ENCODE measurements around the gene PDGFRA.

Gene PDGFRA

DNA sequence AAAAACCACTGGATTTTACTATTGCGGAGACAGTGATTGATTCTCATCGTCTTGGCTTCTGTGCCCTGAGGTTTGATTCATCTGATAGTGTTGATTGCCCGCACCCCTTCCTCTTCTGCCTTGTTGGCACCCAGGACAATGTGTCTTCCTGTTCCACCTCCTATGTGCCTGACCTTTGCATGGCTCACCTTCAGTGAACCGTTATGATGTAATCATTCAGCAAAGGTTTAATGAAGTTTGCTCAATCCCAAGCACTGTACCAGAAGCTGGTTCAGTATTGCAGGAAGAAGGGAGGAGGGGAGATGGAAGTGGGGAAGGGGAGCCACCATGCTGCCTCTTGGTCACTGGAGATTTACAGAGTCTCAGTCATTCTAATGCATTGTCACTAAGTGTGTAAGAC, 36.3 kb downstream of the PDGFRA start:
- DNase-seq: no peak

DNA sequence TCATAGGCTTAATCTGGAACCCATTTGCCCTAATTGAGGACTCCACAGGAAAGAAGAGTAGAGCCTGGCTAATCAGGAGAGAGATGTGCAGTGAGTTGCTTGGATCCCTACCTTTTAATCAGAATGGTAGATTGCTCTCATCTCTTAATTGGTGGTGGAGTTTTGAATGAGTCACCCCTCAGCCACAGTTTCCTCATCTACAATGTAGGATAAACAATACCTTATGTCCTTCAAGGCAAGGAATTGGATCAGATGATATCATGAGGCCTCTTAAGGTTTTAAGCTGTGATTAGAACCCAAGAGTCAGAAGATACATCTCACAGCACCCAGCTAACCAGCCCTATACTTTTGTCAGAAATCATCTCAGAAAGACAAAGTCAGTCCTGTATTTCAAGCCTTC, 39.1 kb downstream of the PDGFRA start:
- no peak for DNase-seq

DNA sequence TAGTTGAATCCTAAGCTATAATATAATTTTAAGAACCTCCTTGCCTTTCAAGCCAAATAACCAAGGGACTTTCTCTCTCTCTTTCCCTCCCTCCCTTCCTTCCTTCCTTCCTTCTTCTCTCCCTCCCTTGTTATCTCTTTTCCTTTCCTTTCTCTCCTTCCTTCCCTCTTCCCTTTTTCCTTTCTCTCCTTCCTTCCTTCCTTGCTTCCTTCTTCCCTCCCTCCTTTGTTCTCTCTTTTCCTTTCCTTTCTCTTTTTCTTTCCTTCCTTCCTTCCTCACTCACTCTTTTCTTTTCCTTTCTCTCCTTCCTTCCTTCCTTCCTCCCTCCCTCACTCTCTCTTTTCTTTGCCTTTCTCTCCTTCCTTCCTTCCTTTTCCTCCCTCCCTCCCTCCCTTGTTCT, 42.4 kb downstream of the PDGFRA start:
- no peak for DNase-seq

DNA sequence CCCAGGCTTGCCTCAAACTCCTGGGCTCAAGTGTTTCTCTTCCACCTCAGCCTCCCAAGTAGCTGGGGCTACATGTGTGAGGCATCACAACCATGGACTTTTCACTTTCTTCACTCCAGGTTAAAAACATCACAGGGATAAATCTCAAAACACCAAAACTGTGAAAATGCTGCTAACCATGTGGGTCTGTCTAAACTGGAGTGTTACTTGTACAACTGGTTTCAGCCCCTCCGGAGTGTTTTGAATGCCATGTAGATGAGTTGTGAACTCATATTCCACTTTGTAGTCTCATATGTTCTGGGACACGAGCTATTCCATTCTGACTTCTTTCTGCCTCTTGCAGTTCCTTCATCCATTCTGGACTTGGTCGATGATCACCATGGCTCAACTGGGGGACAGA, 43.0 kb downstream of the PDGFRA start:
- DNase-seq: no peak

DNA sequence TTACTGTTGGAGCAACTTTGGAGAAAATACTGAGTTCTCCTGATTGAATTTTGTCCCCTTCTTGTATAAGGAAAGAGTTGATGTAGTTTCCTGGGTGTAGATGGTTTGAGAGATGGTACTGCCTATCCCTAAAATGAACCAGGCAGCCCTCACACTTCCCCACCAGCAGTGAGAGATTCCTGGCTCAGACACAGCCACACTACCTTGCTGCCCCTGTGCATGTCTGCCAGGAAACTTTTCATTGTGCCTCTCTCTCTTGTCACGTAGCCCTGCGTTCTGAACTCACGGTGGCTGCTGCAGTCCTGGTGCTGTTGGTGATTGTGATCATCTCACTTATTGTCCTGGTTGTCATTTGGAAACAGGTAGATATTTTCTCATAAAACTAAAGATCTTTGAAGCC, 45.2 kb downstream of the PDGFRA start:
- DNase-seq: no peak

DNA sequence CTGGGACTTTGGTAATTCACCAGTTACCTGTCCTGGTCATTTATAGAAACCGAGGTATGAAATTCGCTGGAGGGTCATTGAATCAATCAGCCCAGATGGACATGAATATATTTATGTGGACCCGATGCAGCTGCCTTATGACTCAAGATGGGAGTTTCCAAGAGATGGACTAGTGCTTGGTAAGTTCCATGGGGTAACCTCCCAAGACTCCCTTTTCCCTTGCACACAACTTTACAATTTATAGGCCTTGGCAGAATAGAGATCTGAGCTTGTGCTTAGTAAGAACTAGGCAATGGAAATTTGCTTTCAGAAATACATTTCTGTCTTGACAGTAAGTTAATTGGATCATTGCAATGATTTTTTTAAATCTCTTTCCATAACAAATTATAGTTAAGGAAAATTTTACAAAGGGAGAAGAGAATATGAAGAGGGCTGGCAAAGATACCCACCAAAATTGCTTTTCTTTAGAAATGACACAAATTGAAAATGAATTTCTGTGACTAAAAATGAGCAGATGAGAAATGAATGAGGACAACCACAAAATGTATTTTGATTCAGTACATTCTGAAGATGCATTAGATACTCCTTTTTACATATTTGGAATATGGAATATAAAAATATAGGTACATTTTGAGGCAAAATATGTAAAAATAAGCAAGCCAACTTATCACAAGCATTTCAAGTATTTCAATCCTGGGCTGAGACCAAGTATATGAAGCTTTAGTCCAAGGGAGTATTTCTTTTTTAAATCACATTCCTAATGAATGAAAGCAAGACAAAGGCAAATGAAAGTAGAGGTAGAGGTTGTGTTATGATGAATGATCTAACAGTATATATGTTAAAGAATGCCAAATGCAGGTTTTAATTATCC, 45.9 kb downstream of the PDGFRA start:
- no peak for DNase-seq

DNA sequence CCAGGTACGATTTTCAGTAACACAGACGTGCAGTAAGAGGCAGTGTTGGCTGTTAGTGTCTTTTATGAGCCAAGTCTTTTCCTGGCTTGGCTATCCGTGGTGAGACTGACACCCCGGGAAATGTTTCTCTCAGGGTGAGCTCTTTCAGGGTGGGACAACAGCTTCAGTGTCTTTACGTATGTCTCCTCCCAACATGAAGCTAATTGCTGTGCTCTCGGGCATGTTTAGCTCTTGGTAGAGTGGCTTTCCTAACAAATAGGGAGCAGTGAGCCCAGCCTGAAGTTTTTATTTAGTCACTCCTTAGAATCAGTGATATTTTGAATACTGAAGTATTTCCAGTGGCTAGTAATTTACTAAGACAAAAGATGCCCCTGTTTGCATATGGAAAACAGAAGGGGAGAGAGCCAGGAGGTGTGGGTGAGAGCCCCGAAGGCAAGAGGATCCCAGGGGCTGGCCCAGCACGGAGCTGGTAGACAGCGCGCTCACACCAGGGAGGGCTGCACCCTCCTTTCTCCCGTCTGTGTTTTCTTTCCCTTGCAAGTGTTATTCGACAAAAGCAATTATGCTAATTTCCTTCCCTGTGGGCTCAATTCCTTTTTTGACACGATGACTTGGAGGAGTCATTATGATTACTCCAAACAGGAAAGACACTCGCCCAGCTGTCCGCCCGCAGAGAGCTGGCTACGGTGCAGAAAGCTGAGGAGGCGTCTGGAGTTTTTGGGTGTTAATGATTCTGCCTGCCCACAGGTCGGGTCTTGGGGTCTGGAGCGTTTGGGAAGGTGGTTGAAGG, 47.7 kb downstream of the PDGFRA start:
- no peak for DNase-seq

DNA sequence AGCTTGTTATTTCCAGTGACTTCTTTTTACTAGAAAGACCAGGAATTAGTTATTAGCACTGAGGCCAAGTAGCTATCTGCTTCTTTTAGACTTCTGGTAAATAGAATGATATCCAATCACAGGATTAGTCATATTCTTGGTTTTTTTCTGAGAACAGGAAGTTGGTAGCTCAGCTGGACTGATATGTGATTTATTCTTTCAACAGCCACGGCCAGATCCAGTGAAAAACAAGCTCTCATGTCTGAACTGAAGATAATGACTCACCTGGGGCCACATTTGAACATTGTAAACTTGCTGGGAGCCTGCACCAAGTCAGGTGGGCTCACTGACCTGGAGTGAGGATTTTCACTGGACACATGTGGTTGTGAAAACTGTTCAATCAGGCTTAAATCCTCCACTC, 48.6 kb downstream of the PDGFRA start:
- DNase-seq: no peak

DNA sequence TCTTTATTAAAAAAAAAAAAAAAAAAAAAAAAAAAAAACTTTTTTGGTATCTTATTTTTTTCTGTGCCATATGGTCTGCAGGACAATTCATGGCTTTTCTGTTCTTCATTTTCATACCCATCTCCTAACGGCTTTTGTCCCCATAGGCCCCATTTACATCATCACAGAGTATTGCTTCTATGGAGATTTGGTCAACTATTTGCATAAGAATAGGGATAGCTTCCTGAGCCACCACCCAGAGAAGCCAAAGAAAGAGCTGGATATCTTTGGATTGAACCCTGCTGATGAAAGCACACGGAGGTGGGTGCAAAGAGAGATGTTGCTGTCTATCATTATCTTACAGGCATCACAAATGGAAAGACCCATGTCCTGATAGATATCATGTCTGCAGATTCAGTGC, 49.1 kb downstream of the PDGFRA start:
- no peak for DNase-seq

DNA sequence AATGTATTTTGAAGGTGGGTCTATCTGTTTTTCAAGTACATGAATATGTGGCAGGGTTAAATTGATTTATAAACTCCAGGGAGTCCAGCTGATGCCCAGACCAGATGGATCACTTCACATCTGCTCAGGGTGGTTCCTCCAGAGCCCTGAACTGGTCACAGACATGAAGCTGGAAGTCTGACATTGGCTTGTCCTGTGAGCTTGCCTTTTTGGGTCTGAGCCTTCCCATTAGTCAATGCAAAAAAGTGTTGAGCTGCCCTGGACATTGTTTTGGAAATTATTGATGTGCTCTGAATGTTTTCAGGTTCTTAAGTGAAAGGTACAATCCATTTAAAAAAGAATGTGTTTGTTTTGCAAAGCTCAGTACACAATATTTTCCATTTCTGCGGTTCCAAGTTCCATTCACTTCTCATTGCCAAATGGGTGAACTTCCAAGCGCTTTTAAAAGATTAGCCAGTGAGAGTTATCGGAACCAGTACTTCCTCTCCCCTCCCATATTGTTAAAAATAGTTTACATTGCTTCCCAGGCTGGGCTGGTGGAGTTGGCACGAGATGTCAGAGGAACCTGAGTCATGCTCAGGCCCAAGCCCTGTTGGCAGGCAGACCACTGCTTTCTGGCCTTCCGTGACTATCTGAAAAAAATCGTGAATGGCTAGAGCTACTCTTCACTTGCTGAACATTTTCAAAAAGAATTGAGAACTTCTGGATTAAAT, 52.1 kb downstream of the PDGFRA start:
- DNase-seq: no peak

DNA sequence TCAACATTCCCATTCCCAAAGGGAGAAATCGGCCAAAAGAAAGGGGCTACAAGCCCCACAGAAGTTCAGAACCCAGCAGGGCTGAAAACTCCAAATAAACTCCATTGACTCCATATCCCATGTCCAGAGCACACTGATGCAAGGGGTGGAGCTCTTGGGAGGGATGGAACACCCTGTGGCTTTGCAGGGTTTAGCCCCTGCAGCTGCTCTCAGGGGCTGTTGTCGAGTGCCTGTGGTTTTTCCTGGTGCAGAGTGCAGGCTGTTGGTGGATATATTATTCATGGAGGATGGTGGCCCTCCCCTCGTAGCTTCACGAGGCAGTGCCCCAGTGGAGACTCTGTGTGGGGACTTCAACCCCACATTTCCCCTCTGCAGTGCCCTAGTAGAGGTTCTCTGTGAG, 53.7 kb downstream of the PDGFRA start:
- no peak for DNase-seq

DNA sequence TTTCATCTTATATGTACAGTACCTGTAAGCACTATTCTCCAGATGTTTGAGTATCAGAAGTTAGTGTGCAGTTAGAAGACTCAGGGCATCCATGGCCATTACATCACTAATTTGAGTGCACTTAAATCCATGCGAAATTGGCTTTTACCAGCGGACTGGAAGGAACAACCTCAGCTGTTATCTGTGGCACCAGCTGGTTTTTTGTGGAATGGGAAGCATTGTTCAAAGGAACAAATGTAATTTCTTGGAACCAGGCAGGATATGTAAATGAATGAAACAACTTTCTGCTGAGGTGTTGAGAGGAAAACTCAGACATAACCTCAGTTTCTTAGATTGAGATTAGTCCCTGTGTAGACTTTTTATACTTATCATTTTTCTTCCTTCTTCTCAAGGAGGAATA, 60.2 kb downstream of the PDGFRA start:
- DNase-seq: no peak

DNA sequence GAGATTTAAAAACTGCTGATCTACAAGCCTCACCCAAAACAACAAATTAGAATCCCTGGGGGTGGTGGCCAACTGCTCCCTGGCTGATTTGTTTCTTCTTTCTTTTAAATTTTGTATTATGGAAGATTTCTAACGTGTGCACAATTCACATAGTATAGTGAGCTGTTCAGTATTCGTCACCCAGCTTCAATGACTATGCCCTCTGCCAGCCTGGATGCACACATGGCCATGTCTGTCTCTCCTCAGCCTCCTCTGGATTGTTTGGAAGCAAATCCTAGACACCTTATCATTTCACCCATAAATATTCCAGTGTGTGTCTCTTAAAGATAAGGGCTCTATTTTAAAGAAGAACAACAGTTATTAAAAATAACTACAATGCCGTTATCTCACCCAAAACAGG, 61.9 kb downstream of the PDGFRA start:
- no peak for DNase-seq

DNA sequence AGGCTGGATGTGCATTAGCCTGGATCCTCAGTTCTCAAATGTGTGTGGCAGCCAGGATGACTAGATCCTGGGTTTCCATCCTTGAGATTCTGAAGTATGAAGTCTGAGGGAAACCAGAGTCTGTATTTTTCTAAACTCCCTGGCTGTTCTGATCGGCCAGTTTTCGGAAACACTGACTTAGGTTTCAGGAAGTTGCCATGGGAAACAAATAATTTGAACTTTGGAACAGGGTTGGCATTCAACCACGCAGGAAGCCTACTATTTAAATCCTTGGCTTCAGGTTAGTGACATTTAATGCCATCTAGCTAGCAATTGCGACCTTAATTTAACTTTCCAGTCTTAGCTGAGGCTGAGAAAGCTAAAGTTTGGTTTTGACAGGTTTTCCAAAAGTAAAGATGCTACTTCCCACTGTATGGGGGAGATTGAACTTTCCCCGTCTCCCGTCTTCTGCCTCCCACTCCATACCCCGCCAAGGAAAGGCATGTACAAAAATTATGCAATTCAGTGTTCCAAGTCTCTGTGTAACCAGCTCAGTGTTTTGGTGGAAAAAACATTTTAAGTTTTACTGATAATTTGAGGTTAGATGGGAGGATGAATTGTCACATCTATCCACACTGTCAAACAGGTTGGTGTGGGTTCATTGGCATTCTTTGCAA, 67.6 kb downstream of the PDGFRA start:
- no peak for DNase-seq

DNA sequence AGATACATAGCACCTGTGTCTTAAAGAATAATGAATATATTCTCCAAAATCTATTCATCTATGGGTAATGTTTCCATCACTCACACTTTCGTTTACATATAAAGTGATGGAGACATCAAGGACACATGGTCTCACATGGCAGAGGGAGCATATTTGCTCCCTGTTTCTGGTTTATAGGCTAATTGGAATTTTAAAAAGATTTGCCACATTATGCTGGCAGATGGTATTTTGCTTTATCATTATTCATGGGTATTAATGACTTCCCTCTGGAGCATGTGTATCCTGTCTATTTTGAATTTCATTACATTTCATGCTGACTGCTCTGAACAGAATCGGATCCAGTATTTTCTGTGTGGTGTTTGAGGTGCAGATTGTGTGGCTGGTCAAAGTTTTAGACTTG, 79.0 kb downstream of the PDGFRA start:
- no peak for DNase-seq

DNA sequence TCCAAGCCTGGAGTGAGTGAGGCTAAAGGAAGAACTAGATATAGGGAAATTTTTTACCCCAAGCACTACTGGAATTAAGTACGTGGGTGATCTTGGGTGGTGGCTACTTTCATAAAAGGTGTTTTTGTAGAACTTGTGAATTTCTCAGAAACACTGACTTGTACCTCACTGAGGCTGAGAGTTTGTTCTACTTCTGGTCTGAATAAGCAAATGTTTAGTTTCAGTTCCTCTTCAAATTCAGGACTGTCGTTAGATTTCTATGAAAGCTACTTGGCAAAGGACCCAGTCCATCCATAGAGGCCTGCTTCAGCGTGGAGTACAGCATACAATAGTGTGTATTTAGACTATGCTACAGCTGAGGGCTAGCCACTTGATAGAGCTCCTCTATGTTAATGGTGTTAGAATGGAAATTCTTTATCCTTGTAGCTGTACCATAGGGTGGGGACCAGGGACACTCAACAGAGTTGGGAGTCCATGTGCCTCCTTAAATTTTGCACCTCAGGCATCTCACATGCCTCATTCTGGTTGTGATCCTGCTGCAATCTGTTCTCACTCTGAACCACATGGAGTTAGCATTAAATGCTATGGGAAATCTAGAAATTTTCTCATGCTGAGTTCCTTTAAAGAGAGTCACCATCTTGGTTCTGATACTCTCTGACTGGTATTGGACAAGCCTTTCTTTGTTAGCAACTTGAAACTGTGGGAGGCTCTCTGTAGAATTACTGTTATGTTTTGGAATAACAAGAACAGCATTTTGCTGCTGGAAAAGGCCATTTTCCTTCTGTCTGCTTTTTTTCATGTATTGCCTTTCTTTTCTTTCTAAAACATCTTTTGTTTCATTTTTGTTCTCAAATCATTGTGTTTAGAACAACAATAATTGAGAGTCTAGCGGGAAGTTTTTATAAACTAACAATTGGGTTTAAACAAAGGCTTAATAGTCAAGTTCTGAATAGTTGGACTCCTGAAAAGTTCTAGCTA, 86.8 kb downstream of the PDGFRA start:
- DNase-seq: no peak

DNA sequence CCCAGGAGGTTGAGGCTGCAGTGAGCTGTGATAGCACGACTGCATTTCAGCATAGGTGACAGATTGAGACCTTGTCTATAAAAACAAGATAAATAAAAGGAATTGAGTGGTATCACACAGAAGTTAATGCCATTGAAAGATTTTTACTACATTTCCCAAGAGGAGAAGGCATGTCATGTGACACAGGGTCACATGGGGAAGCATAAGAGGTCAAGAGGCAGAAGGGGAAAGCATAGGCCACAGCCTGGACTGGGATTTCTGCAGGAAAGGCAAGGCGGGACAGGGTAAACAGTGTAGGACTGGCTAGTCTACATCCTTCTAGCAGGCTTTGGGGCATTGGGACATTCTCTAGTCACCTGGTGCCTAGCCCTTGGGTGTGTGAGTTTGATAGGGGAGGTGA, 88.6 kb downstream of the PDGFRA start:
- no peak for DNase-seq

DNA sequence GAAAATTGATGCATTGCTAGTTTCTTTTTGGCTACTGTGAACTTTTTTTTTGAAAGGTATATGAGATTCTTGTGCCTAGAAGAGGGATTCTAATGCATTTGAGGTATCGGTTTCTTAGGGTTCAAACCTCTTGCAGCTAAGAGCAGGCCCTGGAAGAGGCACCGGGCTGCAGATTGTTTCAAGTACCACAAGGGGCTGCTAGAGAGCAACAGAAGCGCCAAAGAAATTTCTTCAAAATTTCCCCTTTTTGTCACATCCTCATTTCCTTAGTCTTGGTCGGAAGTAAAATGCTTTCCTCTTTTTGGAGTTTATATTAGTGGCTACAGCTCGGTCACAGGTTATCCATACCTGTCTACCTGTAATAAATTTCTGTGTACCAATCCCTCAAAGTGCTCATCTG, 89.8 kb downstream of the PDGFRA start:
- no peak for DNase-seq

DNA sequence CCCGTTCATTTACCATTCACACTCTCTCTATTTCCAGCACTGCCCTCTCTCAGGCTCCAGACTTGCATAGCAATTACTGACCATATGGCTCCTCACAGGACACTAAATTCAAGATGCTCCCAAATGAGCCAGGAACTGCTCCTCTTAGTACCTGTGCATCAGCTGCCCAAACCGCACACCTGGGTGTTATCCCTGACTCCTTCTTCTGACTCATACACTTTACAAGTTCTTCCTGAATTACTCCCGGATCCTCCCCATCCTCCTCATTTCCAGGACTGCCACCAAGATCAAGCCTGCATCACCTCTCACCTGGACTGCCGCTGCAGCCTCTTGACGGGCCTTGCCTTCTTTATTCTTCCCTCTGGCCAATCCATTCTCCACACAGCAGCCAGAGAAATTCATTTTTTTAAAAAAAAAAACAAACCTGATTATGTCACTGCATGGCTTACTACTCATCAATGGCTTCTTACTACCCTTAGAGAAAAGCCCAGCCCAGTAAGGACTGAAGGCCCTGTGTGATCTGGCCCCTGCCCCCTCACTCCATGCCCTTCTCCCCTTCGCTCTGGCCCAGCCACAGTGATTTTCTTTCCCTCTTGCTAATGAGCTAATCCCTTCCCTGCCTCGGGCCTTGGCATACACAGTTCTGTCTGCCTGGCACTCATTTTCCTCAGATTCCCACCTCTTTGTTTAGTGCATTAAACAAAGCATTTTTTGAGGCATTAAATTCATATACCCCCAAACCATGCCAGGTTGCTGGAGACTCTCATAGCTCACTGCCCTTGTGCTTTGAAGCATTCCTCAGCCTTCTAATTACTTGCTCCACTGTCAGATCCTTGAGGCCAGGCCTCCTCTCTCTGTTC, 92.0 kb downstream of the PDGFRA start:
- no peak for DNase-seq

DNA sequence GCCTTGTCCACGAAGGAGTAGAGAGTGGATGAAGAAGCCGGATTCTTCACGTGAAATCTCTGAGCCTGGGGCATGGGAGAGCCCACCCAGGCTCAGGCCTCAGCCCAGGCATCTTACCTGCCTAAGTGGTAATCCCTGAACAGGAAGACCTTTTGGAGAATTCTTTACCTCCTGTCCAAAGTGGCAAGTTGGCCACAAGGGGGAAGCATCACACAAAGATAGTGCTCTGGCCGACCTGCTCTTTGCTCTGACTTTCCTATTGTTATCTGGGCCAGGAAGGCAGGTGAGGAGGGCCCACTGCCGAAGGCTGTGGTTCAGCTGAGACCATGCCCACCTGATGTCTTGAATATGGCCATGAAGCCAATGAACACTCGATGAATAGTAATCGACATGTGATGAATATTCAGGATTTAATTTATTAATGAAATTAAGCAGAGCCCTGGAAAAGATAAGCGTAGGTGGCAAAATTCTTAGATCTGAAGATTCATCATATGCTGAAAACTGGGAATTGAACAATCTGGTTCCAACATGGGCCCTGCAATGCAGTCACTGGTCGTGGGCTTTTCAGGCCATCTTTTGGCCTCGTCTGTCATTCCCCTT, 93.8 kb downstream of the PDGFRA start:
- DNase-seq: peak; percentile 8

DNA sequence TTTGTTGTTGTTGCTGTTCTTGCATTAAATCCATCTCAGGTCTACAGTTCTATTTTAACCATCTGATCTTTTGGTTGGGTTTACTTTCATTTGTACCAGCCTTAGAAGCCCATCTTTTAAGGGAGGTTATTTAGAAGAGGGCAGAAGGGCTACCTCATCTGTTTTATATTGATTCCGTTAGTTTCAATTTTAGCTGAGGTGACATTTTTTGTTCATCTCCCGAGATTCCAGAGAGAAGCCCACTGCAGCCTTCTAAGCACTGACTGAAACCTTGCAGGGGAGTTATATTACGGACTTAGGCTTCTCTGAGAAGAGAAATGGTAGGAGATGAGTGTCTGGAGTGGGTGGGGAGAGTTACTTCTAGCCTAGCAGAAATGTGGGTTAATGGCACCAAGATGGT, 101.8 kb downstream of the PDGFRA start:
- DNase-seq: no peak

Data from stimulated activated naive CD4-positive, alpha-beta T cell treated with Interleukin-2 at 50 U/mL for 16 hours (primary cell).